Neutrophil (primary cell): ENCODE results near the gene SNX8.

ENCODE experiments used
- H3K27ac ChIP-seq: fragments of 200-600 bp; sonication (generic); 2 replicates; pipeline ENCODE4 v1.5.1; 2016; ENCODE audit warnings: mild to moderate bottlenecking, moderate library complexity
- H3K27me3 ChIP-seq: fragments of 200-600 bp; sonication (generic); 2 replicates; pipeline ENCODE4 v1.6.0; 2016; ENCODE audit warnings: mild to moderate bottlenecking
- H3K36me3 ChIP-seq: fragments of 200-600 bp; sonication (generic); 2 replicates; pipeline ENCODE4 v1.5.1; 2017
- H3K4me1 ChIP-seq, 2 experiments: fragments of 200-600 bp in 1 of 2; sonication (generic) in 1 of 2; 1 replicate in 1 of 2; 2 replicates in 1 of 2; pipeline versions ENCODE4 v1.5.1 to v1.6.1; 2013 to 2016; ENCODE audit warnings: low read depth in 1 of 2, low read length in 1 of 2, mild to moderate bottlenecking in 1 of 2, moderate library complexity in 1 of 2; ENCODE audit not compliant: control insufficient read depth in 1 of 2, insufficient read depth in 1 of 2
- H3K4me3 ChIP-seq, 2 experiments: fragments of 200-600 bp in 1 of 2; sonication (generic) in 1 of 2; 1 replicate in 1 of 2; 2 replicates in 1 of 2; pipeline ENCODE4 v1.5.1; 2013 to 2016; ENCODE audit warnings: low read depth in 1 of 2, low read length in 1 of 2, mild to moderate bottlenecking in 1 of 2, moderate library complexity in 1 of 2
- H3K9me3 ChIP-seq: fragments of 200-600 bp; sonication (generic); 2 replicates; pipeline ENCODE4 v1.5.1; 2016
- TF ChIP-seq, protein P1 (sequence below): fragments of 200-600 bp; sonication (generic); IDR thresholded peaks from 2 replicates; pipeline ENCODE4 v1.5.1; 2016; ENCODE audit warnings: antibody characterized with exemption

Gene SNX8

DNA sequence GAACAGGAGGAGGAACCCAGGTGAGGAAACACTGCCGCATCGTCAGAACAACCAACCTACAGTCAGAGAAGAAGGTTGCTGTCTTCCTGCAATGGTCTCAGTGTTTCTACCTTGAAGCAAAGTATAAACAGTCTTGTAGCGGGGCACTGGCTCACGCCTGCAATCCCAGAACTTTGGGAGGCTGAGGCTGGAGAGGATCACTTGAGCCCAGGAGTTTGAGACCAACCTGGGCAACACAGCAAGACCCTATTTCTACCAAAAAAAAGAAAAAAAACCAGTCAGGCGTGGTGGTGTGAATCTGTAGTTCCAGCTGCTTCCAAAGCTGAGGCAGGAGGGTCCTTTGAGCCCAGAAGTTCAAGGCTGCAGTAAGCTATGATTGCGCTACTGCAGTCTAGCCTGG, 23.4 kb downstream of the SNX8 start:
- H3K27ac ChIP-seq: no peak overlapping the region
- no peaks in the 10 kb centered on the region for H3K4me1 ChIP-seq
- no peaks in the 10 kb centered on the region for H3K9me3 ChIP-seq
- TF ChIP-seq, protein P1, sequence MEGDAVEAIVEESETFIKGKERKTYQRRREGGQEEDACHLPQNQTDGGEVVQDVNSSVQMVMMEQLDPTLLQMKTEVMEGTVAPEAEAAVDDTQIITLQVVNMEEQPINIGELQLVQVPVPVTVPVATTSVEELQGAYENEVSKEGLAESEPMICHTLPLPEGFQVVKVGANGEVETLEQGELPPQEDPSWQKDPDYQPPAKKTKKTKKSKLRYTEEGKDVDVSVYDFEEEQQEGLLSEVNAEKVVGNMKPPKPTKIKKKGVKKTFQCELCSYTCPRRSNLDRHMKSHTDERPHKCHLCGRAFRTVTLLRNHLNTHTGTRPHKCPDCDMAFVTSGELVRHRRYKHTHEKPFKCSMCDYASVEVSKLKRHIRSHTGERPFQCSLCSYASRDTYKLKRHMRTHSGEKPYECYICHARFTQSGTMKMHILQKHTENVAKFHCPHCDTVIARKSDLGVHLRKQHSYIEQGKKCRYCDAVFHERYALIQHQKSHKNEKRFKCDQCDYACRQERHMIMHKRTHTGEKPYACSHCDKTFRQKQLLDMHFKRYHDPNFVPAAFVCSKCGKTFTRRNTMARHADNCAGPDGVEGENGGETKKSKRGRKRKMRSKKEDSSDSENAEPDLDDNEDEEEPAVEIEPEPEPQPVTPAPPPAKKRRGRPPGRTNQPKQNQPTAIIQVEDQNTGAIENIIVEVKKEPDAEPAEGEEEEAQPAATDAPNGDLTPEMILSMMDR: no peak
- no peak overlapping the region for H3K4me3 ChIP-seq
- no peaks in the 10 kb centered on the region for H3K36me3 ChIP-seq
- no peaks in the 10 kb centered on the region for H3K27me3 ChIP-seq

DNA sequence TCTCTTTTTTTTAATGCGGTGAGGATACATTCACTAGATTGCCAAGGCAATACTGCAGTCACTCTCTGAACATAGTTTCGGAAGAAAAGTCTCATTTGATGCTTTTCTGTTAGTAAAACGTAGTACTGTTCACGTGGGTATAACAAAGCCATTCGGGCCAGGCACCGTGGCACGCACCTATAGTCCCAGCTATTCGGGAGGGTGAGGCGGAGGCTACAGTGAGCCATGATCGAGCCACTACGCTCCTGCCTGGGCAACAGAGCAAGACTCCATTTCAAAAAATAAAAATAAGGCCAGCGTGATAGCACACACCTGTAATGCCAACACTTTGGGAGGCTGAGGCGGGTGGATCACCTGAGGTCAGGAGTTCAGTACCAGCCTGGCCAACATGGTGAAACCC, 24.6 kb downstream of the SNX8 start:
- Histone ChIP-seq H3K9me3 (no peaks in the 10 kb centered on the region), H3K36me3 (no peaks in the 10 kb centered on the region), H3K4me1 (no peaks in the 10 kb centered on the region), H3K27me3 (no peaks in the 10 kb centered on the region), H3K4me3 (no peak overlapping the region), H3K27ac (no peak overlapping the region)
- TF ChIP-seq, protein P1: no peak

DNA sequence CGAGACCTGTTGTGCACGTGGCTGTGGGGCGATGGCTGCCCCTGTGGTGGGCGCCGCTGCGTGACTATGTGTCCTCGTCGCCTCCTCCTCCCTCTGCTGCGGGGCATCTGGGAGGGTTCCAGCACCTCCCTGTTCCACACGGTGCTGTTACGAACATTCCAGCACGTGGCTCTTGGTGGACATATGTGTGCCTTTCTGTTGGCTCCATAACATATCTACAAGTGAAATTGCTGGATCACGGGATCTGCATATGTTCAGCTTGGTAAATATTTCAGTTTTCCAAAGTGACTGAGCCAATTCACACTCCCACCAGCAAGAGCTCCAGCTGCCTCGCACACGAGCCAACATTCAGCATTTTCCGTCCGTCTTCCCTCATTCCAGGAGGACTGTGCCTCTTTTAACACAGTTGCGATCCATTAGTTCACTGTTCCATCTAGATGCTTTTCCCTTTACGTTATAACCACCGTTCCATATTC, 25.1 kb downstream of the SNX8 start:
- no peaks in the 10 kb centered on the region for H3K27me3 ChIP-seq
- H3K4me3 ChIP-seq: no peak overlapping the region
- H3K9me3 ChIP-seq: no peaks in the 10 kb centered on the region
- no peaks in the 10 kb centered on the region for H3K4me1 ChIP-seq
- H3K36me3 ChIP-seq: no peaks in the 10 kb centered on the region
- TF ChIP-seq, protein P1: no peak
- H3K27ac ChIP-seq: no peak overlapping the region

DNA sequence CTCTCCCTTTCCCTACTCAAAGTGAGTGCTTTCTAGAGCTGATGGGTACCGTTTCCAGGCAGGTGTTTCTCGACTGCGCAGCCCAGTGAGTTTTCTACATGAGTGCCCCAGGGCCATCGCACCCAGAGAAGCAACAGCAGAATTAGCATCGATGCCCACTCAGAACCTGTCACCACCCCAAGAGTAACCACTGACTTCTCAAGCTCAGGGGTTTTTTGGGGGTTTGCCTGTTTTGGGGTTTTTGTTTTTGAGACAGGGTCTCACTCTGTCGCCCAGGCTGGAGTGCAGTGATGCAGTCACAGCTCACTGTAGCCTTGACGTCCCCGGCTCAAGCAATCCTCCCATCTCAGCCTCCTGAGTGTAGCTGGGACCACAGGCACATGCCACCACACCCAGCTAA, 25.7 kb downstream of the SNX8 start:
- H3K27ac ChIP-seq: no peak overlapping the region
- no peak overlapping the region for H3K4me3 ChIP-seq
- no peaks in the 10 kb centered on the region for H3K36me3 ChIP-seq
- H3K9me3 ChIP-seq: no peaks in the 10 kb centered on the region
- no peaks in the 10 kb centered on the region for H3K4me1 ChIP-seq
- TF ChIP-seq, protein P1: no peak
- H3K27me3 ChIP-seq: no peaks in the 10 kb centered on the region

DNA sequence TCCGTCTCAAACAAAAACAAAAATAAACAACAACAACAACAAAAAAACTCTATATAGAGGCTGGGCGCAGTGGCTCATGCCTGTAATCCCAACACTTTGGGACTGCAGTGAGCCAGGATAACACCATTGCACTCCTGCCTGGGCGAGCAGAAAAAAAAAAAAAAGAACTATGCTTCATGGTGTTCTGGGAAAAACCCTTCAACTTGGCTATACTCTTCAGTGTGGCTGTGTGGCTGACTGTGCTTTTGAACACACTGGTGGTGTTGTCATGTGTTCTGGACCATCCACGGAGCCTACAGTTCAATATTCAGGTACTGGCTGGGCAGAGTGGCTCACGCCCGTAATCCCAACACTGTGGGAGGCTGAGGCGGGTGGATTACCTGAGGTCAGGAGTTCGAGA, 26.5 kb downstream of the SNX8 start:
- Histone ChIP-seq H3K4me1 (no peaks in the 10 kb centered on the region), H3K27ac (no peak overlapping the region), H3K9me3 (no peaks in the 10 kb centered on the region), H3K36me3 (no peaks in the 10 kb centered on the region), H3K4me3 (no peak overlapping the region), H3K27me3 (no peaks in the 10 kb centered on the region)
- TF ChIP-seq, protein P1: no peak

DNA sequence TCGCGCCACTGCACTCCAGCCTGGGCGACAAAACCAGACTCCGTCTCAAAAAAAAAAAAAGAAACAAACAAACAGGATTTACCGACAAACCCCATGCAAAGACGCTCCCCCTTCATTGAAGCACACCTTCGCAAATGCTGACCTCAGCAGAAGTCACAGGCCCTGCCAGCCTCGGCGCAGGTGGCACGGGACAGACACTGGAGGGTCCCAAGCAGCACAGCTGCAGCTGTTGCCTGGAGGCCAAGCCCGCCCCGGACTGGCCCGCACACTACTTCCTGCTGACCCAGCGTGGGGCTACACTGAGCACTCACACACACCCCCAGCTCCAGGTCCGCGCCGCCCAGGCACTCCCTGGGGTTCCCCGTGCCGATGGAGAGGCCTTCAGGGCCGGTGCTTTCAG, 31.2 kb downstream of the SNX8 start:
- Histone ChIP-seq H3K36me3 (no peaks in the 10 kb centered on the region), H3K9me3 (no peaks in the 10 kb centered on the region), H3K27me3 (no peaks in the 10 kb centered on the region), H3K4me3 (no peak overlapping the region), H3K27ac (no peak overlapping the region), H3K4me1 (no peaks in the 10 kb centered on the region)
- TF ChIP-seq, protein P1: no peak
